NB4 (cell line): ENCODE data around the gene KCNG2.

Experiments
- CTCF ChIP-seq: IDR thresholded peaks from one replicate; pipeline ENCODE4 v1.5.1; 2012; ENCODE audit warnings: low read depth, low read length
- MAX ChIP-seq: IDR thresholded peaks from 2 replicates; pipeline ENCODE4 v1.6.1; 2011; ENCODE audit warnings: low read depth, low read length
- POLR2A ChIP-seq: IDR thresholded peaks from 2 replicates; pipeline ENCODE4 v1.6.1; 2011; ENCODE audit warnings: mild to moderate bottlenecking; ENCODE audit not compliant: insufficient read length; ENCODE audit errors: extremely low read depth

DNA sequence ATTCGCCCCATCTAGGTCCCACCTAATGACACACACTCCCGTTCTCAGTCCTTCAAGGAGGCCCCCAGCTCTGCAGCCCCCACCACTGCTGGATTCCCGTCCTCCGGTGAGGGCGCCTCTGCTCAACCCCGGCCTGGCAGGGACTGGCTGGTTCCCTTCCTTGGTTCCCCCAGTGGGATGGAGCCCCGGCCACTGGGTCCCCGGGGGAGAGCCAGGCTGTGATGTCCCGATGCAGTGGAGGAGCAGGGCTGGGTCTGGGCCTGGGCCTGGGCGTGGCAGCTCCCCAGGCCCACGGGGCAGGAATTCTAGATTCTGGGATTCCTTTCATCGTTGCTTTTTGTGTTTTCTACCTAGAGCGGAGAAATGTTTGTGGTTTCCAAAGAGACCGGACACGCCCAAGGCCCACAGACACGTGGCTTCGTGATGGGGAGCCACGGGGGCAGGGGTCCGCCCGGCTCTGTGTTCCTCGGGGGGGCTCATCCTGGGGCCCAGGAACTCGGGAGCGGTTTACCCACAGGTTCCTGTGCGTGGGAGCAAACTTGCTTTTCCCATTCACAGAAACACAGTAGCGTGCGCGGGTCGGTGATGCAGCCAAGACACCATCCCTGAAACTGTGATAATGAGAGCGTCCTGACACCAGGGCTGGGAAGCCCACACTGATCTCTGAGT lies 86.7 kb downstream of the KCNG2 start:
- TF ChIP-seq CTCF (no peak), MAX (no peak), POLR2A (no peak)
